ENCODE data around the gene ZNF253. TPM values are rescaled to one million over a fixed set of nuclear protein-coding genes. Genes with fewer than 3 reads are reported as not detected.
A peak's percentile ranks its signal among the peaks of the same experiment; 100 is the strongest.

ZNF253 gene
- total and polyA plus RNA-seq, 2 of the 8 experiments (the other 6 are each of a cell fraction or from before 2014, with no cell fraction given): 8.3 to 64.0 TPM

- peak overlapping the region; percentile 100 for H2BK5ac ChIP-seq (ENCODE audit: low read depth, low read length)
- H3K27ac ChIP-seq (ENCODE audit: low read depth, low read length): peak overlapping the region; percentile 95
- H3K56ac ChIP-seq (replicated peaks; ENCODE audit: insufficient read length, low read depth, low read length): peak overlapping the region; percentile 73
- peaks cover 0 to 2% of the 10 kb centered on the region in 2 experiments for H4K20me1 ChIP-seq (replicated peaks in 1 of 2; ENCODE audit: control insufficient read depth in 1 of 2, insufficient read depth in 2 of 2, low read length in 2 of 2)
- no peaks in the 10 kb centered on the region; the same call in 1 of the 2 replicates for H3K23me2 ChIP-seq (ENCODE audit: low read depth, low read length)
- H4K91ac ChIP-seq (replicated peaks; ENCODE audit: insufficient read length, low read length): peak overlapping the region; percentile 97
- H2BK12ac ChIP-seq (ENCODE audit: low read depth, low read length): peak overlapping the region; percentile 98; the same call in 1 of the 2 replicates
- peaks cover 0 to 28% (median 4%) of the 10 kb centered on the region in 4 experiments; a peak in 7 of 8 replicates for H3K36me3 ChIP-seq (ENCODE audit: control insufficient read depth in 2 of 4, insufficient read depth in 4 of 4, low read length in 3 of 4)
- peaks cover 0 to 46% of the 10 kb centered on the region in 2 experiments; a peak in 3 of 4 replicates for H3K79me2 ChIP-seq (ENCODE audit: control insufficient read depth in 1 of 2, insufficient read depth in 2 of 2, low read length in 2 of 2)
- H3K4me2 ChIP-seq (ENCODE audit: insufficient read depth in 1 of 2, low read depth in 2 of 2, low read length in 2 of 2): peak overlapping the region; percentile 68 to 75
- 0% methylated on average over 26 of the region's 29 CpGs; no CpG with 5 or more reads in 1 of the 2 experiments for WGBS, 2 experiments (ENCODE audit: extremely low coverage in 1 of 2, insufficient coverage in 1 of 2, insufficient read length in 1 of 2, insufficient replicate concordance in 2 of 2, low coverage in 1 of 2, low lambda C conversion rate in 2 of 2, missing lambda C conversion rate in 1 of 2)
- no peak overlapping the region for H3K23ac ChIP-seq (ENCODE audit: insufficient read length)
- peak overlapping the region; percentile 100 for H4K8ac ChIP-seq (ENCODE audit: extremely low read depth, insufficient read depth, low read length)
- POLR2A ChIA-PET (ENCODE audit: partially characterized antibody): interaction anchor here (0.6 to 19.0 kb wide), 27 partner anchors 9 to 306 kb away, joined by 3 to 453 read pairs (median 4); partner anchors contain the start of genes ZNF101, ZNF486, ZNF506 and ZNF93
- DNase-seq (ENCODE audit: low read depth in 1 of 2, low spot score in 2 of 2) (peak; percentile 87 to 93), FAIRE-seq (peak; percentile 99)
- no peak overlapping the region for H2BK20ac ChIP-seq (ENCODE audit: low read length)
- peak overlapping the region; percentile 95; the same call in 1 of the 2 replicates for H3K18ac ChIP-seq (ENCODE audit: extremely low read depth, low read length)
- no peaks in the 10 kb centered on the region for H3K27me3 ChIP-seq (replicated peaks in 1 of 4; ENCODE audit: control insufficient read depth in 3 of 4, extremely low read depth in 1 of 4, insufficient read depth in 3 of 4, low read length in 3 of 4)
- peak overlapping the region; percentile 98 for H3K4ac ChIP-seq (replicated peaks; ENCODE audit: insufficient read length, low read depth, low read length)
- peak overlapping the region; percentile 7; the same call in 1 of the 2 replicates for H2AFZ ChIP-seq (ENCODE audit: low read length)
- H3K4me3 ChIP-seq (ENCODE audit: extremely low read depth in 1 of 4, insufficient read depth in 2 of 4, low read depth in 3 of 4, low read length in 4 of 4): peak overlapping the region; percentile 82 to 98 (median 94)
- peak overlapping the region; percentile 78 for H2BK120ac ChIP-seq (replicated peaks; ENCODE audit: low read depth, low read length)
- no peaks in the 10 kb centered on the region for H3K79me1 ChIP-seq (ENCODE audit: low read depth, low read length)
- H2BK15ac ChIP-seq (ENCODE audit: low read length): 0 out of 2 replicates have a peak overlapping the region, but pooled peaks have one; percentile 92
- H3K9me3 ChIP-seq (ENCODE audit: insufficient read depth in 2 of 2, low read depth in 1 of 2, low read length in 1 of 2): no peaks in the 10 kb centered on the region
- H3K9ac ChIP-seq (replicated peaks in 1 of 4; ENCODE audit: extremely low read depth in 1 of 4, low read depth in 3 of 4, low read length in 3 of 4): peak overlapping the region; percentile 90 to 100 (median 96)
- peak overlapping the region; percentile 92; the same call in 1 of the 2 replicates for H2AK5ac ChIP-seq (ENCODE audit: low read depth, low read length)
- H3K4me1 ChIP-seq (replicated peaks in 1 of 4; ENCODE audit: control insufficient read depth in 3 of 4, insufficient read depth in 4 of 4, low read length in 3 of 4): peaks cover 0 to 5% (median 0%) of the 10 kb centered on the region in 4 experiments; a peak in 3 of 7 replicates
- peak overlapping the region; percentile 92 for H4K5ac ChIP-seq (ENCODE audit: insufficient read length, low read depth, low read length)
- CTCF ChIA-PET (ENCODE audit: partially characterized antibody): interaction anchor here (0.8 to 1.1 kb wide), 2 partner anchors 9 to 70 kb away, joined by 4 read pairs; no protein-coding TSS in a partner anchor
- H3K14ac ChIP-seq (ENCODE audit: insufficient read length): no peak overlapping the region
- TF ChIP-seq NANOG (IDR thresholded peaks at IDR 0.05; ENCODE audit: insufficient read depth, low read depth, low read length, poor library complexity, severe bottlenecking) (no peak), USF2 (IDR thresholded peaks at IDR 0.05; ENCODE audit: low read length) (no peak), RAD21 (IDR thresholded peaks at IDR 0.05 in 1 of 2, conservative IDR thresholded peaks at IDR 0.05 in 1 of 2; ENCODE audit: low read depth in 2 of 2, low read length in 2 of 2) (no peak), POLR2A (IDR thresholded peaks at IDR 0.05; ENCODE audit: control extremely low read depth in 1 of 2, low read depth in 2 of 2, low read length in 2 of 2) (peak; percentile 96 to 99), HDAC2 (IDR thresholded peaks at IDR 0.05; ENCODE audit: borderline replicate concordance in 1 of 2, low read depth in 2 of 2, low read length in 2 of 2) (no peak), E2F6 (IDR thresholded peaks at IDR 0.05) (peak; percentile 50; the same call in 1 of the 2 replicates)
- TF ChIP-seq, protein P1, sequence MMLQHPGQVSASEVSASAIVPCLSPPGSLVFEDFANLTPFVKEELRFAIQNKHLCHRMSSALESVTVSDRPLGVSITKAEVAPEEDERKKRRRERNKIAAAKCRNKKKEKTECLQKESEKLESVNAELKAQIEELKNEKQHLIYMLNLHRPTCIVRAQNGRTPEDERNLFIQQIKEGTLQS (IDR thresholded peaks at IDR 0.05; ENCODE audit: insufficient read depth, low read depth, low read length): no peak
These were observed 4.8 kb upstream of the ZNF253 start for GRCh38 chr19:19860756-19861390.

Data from H1 (cell line).